Activated CD8-positive, alpha-beta memory T cell treated with anti-CD3 and anti-CD28 coated beads for 1 hour (primary cell): ENCODE measurements around the gene BARX2.
"Not testable (repeated sequence)": the region's sequence is repeated elsewhere in the genome, so short reads cannot be mapped to it uniquely, and the experiment has no call there.

Experiments used
- DNase-seq, 2 donors: peaks; one replicate each; pipeline ENCODE4 v3.0.0-alpha.2; 2020; ENCODE audit warnings: low read depth in 1 of 2; ENCODE audit errors: extremely low read depth in 1 of 2

BARX2 gene, protein sequence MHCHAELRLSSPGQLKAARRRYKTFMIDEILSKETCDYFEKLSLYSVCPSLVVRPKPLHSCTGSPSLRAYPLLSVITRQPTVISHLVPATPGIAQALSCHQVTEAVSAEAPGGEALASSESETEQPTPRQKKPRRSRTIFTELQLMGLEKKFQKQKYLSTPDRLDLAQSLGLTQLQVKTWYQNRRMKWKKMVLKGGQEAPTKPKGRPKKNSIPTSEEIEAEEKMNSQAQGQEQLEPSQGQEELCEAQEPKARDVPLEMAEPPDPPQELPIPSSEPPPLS

GRCh38 chr11:129375751-129376657 lies at the start of gene BARX2:
BARX2 (plus strand) TSS chr11:129375848; CDS start chr11:129376036, 188 bp downstream.
- DNase-seq = no peak

DNA sequence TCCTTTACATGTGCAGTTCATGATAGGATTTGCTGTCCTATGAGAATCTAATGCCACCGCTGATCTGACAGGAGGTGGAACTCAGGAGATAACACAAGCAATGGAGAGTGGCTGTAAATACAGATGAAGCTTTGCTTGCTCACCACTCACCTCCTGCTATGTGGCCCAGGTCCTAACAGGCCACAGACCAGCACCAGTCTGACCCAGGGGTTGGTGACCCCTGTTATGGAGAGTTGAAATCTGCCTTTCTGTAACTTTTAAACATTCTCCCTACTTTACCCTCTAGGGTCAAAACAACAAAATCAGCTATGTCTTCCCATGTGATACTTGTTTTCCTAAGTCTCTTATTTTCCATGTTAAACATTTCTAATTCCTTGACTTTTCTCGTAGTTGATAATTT lies 48.7 kb upstream of the BARX2 start:
- no peak for DNase-seq

DNA sequence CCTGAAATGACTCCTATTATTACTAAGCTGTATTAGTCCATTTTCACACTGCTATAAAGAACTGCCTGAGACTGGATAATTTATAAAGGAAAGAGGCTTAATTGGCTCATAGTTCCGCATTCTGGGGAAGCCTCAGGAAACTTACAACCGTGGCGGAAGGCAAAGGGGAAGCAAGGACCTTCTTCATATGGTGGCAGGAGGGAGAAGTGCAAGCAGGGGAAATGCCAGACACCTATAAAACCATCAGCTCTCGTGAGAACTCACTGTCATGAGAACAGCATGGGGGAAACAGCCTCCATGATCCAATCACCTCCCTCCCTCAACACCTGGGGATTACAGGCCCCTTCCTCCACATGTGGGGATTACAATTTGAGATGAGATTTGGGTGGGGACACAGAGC lies 47.9 kb upstream of the BARX2 start:
- not testable (repeated sequence) for DNase-seq

DNA sequence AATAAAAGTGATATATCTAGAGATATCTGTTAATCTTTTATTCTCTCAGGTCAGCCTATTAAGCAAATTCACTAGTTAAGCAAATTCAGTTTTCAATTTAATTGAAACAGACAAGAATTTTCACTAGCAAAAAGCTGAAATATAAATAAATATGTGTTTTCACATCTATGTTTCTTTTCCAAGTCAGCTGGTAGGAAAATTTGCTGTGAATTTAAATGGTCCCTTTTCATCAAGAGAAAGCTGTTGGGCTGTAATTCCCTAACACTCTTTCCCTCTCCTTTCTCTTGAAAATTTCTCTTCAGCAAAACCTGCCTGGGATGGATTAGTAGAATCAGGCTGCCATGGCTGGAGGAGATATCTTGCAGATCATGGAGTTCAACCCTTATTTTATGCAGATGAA lies 46.9 kb upstream of the BARX2 start:
- no peak for DNase-seq

- DNase-seq = no peak
Measured at GRCh38 chr11:129331217-129331616, 44.4 kb upstream of the BARX2 start.

DNA sequence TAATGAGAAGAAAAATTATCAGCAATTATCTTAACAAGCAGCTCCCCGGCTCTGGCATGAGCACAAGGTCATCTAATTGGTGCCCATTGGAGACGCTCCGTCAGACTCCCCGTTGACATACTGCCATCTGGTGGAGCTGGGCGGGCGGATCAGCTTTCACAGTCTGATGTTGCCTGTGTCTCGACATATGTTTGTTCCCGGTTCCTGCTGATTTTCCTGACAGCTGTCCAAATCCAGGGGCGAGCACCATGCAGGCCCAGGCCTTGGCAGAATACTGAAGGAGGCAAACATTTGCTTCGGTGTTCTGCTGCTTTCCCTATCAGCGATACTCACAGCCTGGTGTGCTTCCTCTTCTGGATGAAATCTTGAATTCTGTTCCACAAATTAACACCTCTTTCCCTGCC lies 43.8 kb upstream of the BARX2 start:
- DNase-seq = peak; percentile 9 to 25

GRCh38 chr11:129333873-129334272 lies 41.8 kb upstream of the BARX2 start:
- DNase-seq = no peak

GRCh38 chr11:129344301-129344940 lies 31.2 kb upstream of the BARX2 start:
- not testable (repeated sequence) for DNase-seq

GRCh38 chr11:129346916-129347315 lies 28.7 kb upstream of the BARX2 start:
- DNase-seq = no peak

DNA sequence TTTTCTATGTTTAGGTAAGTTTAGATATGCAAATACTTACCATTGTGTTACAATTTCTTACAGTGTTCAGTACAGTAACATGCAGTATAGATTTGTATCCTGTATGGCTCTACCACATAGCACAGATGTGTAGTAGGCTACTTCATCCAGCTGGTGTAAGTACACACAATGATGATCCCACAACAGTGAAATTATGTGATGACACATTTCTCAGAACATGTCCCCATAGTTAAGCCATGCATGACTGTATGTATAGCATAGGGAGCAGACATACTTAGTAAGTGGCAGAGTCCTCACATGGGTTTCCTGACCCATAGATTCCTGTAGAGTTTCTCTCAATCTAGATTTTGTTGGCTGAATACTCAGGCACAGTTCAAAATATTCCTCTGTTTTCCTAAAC lies 26.8 kb upstream of the BARX2 start:
- DNase-seq = no peak

DNA sequence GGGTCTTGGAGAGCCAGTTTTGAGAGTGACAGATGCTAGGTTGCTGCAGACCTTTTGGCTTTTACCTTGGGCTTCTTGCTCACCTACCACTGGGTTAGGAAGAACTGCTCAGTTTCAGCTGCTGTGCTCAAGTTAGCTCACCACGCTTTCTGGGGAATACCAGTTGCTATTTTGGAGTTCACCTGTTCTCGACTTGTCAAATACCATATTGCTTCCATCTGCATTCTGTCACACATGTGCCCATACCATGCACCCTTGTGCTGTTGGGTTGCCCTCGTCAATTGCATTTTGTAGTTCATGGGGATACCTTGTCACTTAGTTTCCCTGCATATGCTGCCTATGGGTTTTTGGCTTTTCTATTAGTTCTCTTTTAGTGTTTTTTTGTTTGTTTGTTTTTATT lies 23.0 kb upstream of the BARX2 start:
- no peak for DNase-seq

GRCh38 chr11:129354691-129355090 lies 21.0 kb upstream of the BARX2 start:
- DNase-seq = no peak

DNA sequence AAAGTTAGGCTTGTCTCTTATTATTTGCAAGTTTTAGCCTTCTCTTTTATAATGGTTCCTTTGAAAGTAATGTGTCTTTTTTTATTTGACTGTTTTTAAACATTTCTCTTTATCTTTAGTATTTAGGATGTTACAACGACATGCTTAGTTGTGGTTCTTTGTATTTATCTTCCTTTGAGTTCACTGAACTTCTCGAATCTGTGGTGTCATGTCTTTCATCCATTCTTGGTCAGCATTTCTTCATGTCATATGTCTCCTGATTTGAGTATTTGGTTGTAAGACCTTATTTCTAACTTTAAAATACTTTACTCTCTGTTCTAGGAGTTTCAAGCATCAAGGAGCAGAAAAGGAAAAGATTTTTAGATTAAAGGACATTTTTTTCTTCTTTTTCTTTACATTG lies 15.9 kb upstream of the BARX2 start:
- no peak for DNase-seq

- DNase-seq = peak; percentile 31 to 59
Measured at GRCh38 chr11:129364143-129364654, 11.4 kb upstream of the BARX2 start.

DNA sequence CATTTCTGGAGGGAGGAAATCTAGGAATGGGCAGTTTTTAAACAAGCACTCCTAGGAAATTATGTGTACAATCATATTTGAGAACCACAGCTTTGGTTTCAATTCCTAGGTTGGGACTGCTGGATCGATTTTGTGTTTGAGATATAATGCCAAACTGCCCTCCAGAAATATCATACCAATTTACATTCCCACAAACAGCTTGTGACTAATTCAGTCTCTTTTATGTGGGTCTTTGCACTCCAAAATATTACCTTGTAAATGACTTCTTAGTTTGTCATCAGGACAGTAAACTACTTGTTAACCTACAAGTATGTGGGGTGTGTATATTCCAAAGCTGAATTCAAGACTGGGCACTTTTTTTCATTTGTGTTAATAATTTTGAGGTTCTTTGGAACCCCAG lies 9.8 kb upstream of the BARX2 start:
- DNase-seq = no peak

GRCh38 chr11:129366737-129367597 lies 8.7 kb upstream of the BARX2 start:
- no peak for DNase-seq

DNA sequence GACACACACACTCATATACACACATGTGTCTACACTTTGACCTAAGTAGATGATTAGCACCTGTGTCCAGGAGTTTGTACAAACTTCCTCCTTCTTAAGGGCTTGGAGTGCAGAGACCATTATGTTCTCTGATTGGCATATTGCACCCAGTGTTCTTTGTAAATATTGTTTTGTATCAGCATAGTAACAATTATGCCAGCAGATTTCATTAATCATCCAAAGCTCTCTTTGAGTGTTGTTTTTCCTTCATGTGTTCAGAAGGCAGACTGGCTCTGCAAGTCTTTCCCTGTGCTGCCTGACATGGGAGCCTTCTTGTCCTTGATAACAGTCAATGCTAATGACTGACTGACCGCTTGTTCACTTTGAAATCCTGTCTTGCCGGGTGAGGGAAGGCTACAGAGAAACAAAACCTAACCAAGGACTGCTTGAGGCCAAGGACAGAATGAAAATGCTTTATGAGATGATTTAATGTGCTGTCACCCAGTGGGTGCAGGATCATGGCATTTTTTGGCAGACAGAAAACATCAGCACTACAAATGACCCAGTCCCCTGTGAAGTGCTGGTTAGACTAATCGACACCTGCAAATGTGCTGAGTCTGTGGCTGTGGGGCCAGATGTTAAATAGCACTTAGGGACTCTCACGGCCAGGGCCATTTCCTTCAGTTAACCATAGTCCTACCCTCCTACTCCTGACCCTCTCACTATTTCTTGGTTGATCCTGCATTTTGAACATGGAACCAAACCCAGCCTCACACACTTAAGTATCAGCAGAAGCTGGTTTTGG lies 6.6 kb upstream of the BARX2 start:
- DNase-seq = no peak

GRCh38 chr11:129370715-129371114 lies 4.9 kb upstream of the BARX2 start:
- no peak for DNase-seq

DNA sequence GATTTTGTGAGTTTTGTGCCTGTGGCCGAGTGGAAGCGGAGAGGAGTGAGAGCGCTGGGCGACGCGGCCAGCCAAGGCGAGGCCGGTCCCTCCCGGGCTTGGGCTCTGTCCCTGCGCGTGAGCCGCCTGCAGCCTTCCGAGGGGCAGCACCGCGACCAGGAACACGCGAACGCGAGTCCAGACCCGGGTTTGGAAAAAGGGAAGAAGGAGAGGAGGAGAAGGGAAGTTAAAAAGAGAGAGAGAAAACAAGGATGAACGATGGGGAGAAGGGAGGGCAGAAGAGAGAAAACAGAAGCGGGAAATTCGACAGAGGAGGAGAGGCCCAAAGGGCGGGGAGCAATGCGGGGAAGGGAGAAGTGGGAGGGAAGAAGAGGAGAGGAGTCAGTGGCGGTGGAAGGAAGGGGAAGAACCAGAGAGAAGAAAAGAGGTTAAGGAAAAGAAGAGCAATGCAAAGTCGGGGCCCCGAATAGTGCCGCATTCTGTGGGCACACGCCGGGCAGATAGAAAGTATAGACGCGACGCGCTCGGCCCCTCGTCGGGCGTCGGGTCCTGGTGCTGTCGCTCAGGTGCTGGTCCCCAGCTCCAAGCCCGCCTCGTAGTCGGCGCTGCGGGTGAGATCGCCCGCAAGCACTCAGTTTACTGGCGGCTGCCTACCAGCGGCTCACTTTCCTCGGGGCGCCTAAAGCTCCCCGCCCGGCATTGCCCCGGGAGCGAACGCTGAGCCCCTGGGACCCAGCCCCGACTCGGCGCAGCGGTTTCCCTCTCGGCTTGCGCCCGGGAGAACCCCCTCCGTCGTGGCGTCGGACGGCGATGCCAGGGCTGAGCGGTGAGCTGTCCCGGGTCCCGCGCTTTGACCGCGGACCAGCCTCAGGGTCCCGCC lies 2.8 kb upstream of the BARX2 start:
- no peak for DNase-seq
